SK-N-MC (cell line): ENCODE results near the gene SLC35B1.

Experiments
- EZH2 ChIP-seq: fragments of 200-600 bp; sonication (generic); IDR thresholded peaks from one replicate; pipeline ENCODE4 v1.6.1; 2017; ENCODE audit warnings: antibody characterized with exemption
- FOXP2 ChIP-seq: optimal IDR thresholded peaks from 2 replicates; pipeline ENCODE3; 2011; ENCODE audit warnings: mild to moderate bottlenecking, moderate library complexity; ENCODE audit not compliant: insufficient read depth; ENCODE audit errors: extremely low read length, control extremely low read depth
- POLR2AphosphoS5 ChIP-seq: IDR thresholded peaks from 2 replicates; pipeline ENCODE4 v1.6.1; 2012; ENCODE audit warnings: mild to moderate bottlenecking, low read depth, low read length, borderline replicate concordance

- no peak for TF ChIP-seq EZH2
- TF ChIP-seq POLR2AphosphoS5: no peak
- TF ChIP-seq FOXP2: no peak
Observed at GRCh38 chr17:49747632-49748031, 39.9 kb upstream of the SLC35B1 start.
